ENCODE measurements around the gene SEZ6L2.

- TF ChIP-seq, protein P1, sequence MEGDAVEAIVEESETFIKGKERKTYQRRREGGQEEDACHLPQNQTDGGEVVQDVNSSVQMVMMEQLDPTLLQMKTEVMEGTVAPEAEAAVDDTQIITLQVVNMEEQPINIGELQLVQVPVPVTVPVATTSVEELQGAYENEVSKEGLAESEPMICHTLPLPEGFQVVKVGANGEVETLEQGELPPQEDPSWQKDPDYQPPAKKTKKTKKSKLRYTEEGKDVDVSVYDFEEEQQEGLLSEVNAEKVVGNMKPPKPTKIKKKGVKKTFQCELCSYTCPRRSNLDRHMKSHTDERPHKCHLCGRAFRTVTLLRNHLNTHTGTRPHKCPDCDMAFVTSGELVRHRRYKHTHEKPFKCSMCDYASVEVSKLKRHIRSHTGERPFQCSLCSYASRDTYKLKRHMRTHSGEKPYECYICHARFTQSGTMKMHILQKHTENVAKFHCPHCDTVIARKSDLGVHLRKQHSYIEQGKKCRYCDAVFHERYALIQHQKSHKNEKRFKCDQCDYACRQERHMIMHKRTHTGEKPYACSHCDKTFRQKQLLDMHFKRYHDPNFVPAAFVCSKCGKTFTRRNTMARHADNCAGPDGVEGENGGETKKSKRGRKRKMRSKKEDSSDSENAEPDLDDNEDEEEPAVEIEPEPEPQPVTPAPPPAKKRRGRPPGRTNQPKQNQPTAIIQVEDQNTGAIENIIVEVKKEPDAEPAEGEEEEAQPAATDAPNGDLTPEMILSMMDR (IDR thresholded peaks at IDR 0.05), result no peak
- TF ChIP-seq POLR2A (IDR thresholded peaks at IDR 0.05), result no peak
Observed at GRCh38 chr16:29897333-29897732, 2.0 kb downstream of the SEZ6L2 start.
